ENCODE measurements around the gene KCNMB4.
"Not testable (repeated sequence)": the region's sequence is repeated elsewhere in the genome, so short reads cannot be mapped to it uniquely, and the experiment has no call there.

Gene KCNMB4

GRCh38 chr12:70379846-70380245 is 13.8 kb downstream of the KCNMB4 start:
- DNase-seq, result no peak

GRCh38 chr12:70383484-70383883 is 17.4 kb downstream of the KCNMB4 start:
- no peak for DNase-seq

- DNase-seq, result no peak
These were observed 17.8 kb downstream of the KCNMB4 start for GRCh38 chr12:70383886-70384285.

- no peak for DNase-seq
These were observed 20.7 kb downstream of the KCNMB4 start for GRCh38 chr12:70386771-70387170.

- no peak for DNase-seq
These were observed 23.6 kb downstream of the KCNMB4 start for GRCh38 chr12:70389678-70390077.

GRCh38 chr12:70392631-70393030 is 26.5 kb downstream of the KCNMB4 start:
- not testable (repeated sequence) for DNase-seq

GRCh38 chr12:70393787-70394499 is 27.9 kb downstream of the KCNMB4 start:
- no peak for DNase-seq

GRCh38 chr12:70398002-70398401 is 31.9 kb downstream of the KCNMB4 start:
- no peak for DNase-seq

- DNase-seq, result no peak
These were observed 32.8 kb downstream of the KCNMB4 start for GRCh38 chr12:70398862-70399261.

- no peak for DNase-seq
These were observed 33.2 kb downstream of the KCNMB4 start for GRCh38 chr12:70399311-70399710.

- DNase-seq, result no peak
These were observed 34.0 kb downstream of the KCNMB4 start for GRCh38 chr12:70400124-70400523.

GRCh38 chr12:70402597-70402996 is 36.5 kb downstream of the KCNMB4 start:
- no peak for DNase-seq

- no peak for DNase-seq
These were observed 37.7 kb downstream of the KCNMB4 start for GRCh38 chr12:70403826-70404225.

GRCh38 chr12:70408004-70408790 is 42.1 kb downstream of the KCNMB4 start:
- no peak for DNase-seq

GRCh38 chr12:70415987-70416386 is 49.9 kb downstream of the KCNMB4 start:
- DNase-seq, result no peak

GRCh38 chr12:70417121-70417520 is 51.0 kb downstream of the KCNMB4 start:
- no peak for DNase-seq

- DNase-seq, result no peak
These were observed 52.0 kb downstream of the KCNMB4 start for GRCh38 chr12:70418101-70418500.

- no peak for DNase-seq
These were observed 56.5 kb downstream of the KCNMB4 start for GRCh38 chr12:70422631-70423030.

GRCh38 chr12:70426620-70427019 is 60.5 kb downstream of the KCNMB4 start:
- DNase-seq, result no peak

GRCh38 chr12:70427611-70428010 is 61.5 kb downstream of the KCNMB4 start:
- DNase-seq, result no peak

GRCh38 chr12:70430400-70430799 is 64.3 kb downstream of the KCNMB4 start:
- no peak for DNase-seq

- no peak for DNase-seq
These were observed 70.7 kb downstream of the KCNMB4 start for GRCh38 chr12:70436836-70437235.

- DNase-seq, result no peak
These were observed 77.1 kb downstream of the KCNMB4 start for GRCh38 chr12:70443062-70443673.

- DNase-seq, result no peak
These were observed 78.8 kb downstream of the KCNMB4 start for GRCh38 chr12:70444903-70445302.
